ENCODE results near the gene IKBKE. TPM values are rescaled to one million over a fixed set of nuclear protein-coding genes. Genes with fewer than 3 reads are reported as not detected.
"Not testable (repeated sequence)": the region's sequence is repeated elsewhere in the genome, so short reads cannot be mapped to it uniquely, and the experiment has no call there.

IKBKE gene
- total RNA-seq, 2 experiments from 2014 or later, result 64.8 to 72.7 TPM

DNA sequence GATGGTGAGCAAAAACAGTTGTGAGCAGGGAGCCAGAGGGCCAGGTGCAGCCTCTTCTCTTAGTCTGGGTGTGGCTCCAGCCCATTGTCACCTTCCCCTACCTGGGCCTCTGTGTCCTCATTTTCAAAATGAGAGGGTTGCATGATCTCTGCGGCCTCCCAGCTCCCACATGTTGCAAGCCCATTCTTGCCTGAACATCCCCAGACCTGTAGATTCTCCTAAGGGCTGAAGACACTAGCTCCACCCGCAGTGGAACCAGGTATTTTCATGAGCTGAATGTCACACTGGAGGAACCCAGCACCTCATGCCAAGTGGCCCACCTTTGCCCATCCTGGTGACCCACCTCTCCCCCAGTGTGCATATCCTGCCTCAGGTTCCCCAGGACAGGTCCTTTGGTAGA, 12.3 kb downstream of the IKBKE start:
- H3K27ac Mint-ChIP-seq, result no peak overlapping the region

DNA sequence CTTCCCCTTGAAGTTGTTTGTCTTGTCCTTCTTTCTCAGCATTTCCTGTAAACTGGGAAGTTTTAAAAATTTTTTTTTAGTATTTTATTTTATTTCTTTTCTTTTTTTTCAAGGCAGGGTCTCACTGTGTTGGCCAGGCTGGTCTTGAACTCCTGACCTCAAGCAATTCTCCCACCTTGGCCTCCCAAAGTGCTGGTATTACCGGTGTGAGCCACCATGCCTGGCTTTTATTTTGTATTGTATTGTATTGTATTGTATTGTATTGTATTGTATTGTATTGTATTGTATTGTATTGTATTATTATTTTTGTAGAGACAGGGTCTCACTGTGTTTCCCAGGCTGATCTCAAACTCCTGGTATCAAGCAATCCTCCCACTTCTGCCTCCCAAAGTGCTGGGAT, 13.6 kb downstream of the IKBKE start:
- H3K36me3 Mint-ChIP-seq, result peaks cover 29% of the 10 kb centered on the region
- CTCF ChIA-PET, result interaction anchor here (1.0 kb wide), 1 partner anchor 100 kb away, joined by 3 read pairs; no protein-coding TSS in a partner anchor
- H3K27me3 Mint-ChIP-seq, result not testable (repeated sequence)

More for the DNA sequence above, 12.3 kb downstream of the IKBKE start:
- ATAC-seq (no peak), DNase-seq (no peak)
- Mint-ChIP-seq H3K4me3 (no peak overlapping the region), H3K36me3 (peaks cover 29% of the 10 kb centered on the region), H3K4me1 (peaks cover 3% of the 10 kb centered on the region), H3K9me3 (ENCODE audit: low read depth) (no peaks in the 10 kb centered on the region), H3K27me3 (no peaks in the 10 kb centered on the region)
- CTCF ChIA-PET, result interaction anchor here (2.1 to 5.7 kb wide), 3 partner anchors 12 to 181 kb away, joined by 6 to 60 read pairs (median 8); partner anchors contain the start of gene IKBKE

DNA sequence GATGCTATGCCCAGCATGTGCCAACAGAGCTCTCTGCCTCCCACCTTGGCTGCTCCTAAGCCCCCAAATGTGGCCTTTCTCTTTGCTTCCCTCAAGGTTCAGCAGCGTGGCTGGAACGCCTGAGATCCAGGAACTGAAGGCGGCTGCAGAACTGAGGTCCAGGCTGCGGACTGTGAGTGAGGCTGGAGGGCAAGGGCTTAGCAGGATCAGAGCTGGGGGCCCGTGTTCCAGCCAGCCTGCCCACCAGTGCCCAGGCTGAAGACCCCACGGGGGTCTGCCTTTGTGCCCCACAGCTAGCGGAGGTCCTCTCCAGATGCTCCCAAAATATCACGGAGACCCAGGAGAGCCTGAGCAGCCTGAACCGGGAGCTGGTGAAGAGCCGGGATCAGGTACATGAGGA, 14.6 kb downstream of the IKBKE start:
- no peaks in the 10 kb centered on the region for H3K9me3 Mint-ChIP-seq (ENCODE audit: low read depth)
- no peak overlapping the region for H3K27ac Mint-ChIP-seq
- H3K4me3 Mint-ChIP-seq, result no peak overlapping the region

More for the DNA sequence above, 13.6 kb downstream of the IKBKE start:
- ATAC-seq; H3K4me1 Mint-ChIP-seq; H3K9me3 Mint-ChIP-seq (ENCODE audit: low read depth); H3K27ac Mint-ChIP-seq; H3K4me3 Mint-ChIP-seq; DNase-seq: not testable (repeated sequence)

DNA sequence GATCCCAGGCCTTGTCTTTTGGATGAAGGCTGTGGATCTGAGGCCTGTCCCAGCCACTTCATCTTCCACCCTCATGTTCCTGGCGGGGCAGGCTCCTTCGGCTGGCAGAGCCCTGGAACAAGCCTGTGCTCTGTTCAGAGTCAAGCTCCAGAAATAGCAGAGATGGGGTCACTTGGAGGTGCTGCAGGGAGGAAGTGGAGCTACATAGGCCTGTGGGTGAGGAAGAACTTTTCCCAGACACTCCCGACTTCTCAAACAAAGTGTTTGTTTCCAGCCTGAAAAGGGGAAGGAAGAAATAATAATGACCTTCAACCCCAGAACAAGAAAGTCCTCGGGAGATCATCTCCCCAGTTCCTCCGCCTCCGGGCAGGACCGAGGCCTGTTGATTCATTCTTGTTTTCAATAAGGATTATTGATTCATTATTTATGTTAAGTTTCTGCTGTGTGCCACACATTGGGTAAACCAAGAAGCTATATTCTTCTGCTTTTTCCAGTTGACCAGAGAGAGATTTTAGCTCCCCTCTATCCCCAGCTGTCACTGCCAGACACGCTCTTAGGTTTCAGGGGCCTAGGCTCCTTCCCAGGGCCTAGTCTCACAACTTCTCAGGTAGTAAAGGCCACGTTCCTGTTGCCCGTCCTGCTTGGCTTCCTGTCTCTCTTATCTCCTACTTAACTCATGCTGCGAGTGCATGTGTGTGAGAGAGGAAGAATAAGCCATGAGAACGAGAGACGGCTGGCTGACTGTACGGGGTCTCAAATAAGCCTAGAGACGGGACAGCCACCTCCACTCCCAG, 16.9 kb downstream of the IKBKE start:
- Mint-ChIP-seq H3K27ac (no peak overlapping the region), H3K9me3 (ENCODE audit: low read depth) (no peaks in the 10 kb centered on the region), H3K36me3 (peaks cover 31% of the 10 kb centered on the region), H3K4me1 (peaks cover 14% of the 10 kb centered on the region), H3K4me3 (no peak overlapping the region), H3K27me3 (no peaks in the 10 kb centered on the region)
- DNase-seq (no peak), ATAC-seq (no peak)
- CTCF ChIA-PET, result interaction anchor here (0.6 to 0.9 kb wide), 2 partner anchors 58 to 96 kb away, joined by 3 to 6 read pairs; no protein-coding TSS in a partner anchor

More for the DNA sequence above, 14.6 kb downstream of the IKBKE start:
- CTCF ChIA-PET, result interaction anchor here (1.0 kb wide), 1 partner anchor 99 kb away, joined by 3 read pairs; no protein-coding TSS in a partner anchor
- ATAC-seq (no peak), DNase-seq (no peak)
- H3K36me3 Mint-ChIP-seq, result peaks cover 27% of the 10 kb centered on the region
- no peaks in the 10 kb centered on the region for H3K27me3 Mint-ChIP-seq
- peaks cover 1% of the 10 kb centered on the region for H3K4me1 Mint-ChIP-seq

DNA sequence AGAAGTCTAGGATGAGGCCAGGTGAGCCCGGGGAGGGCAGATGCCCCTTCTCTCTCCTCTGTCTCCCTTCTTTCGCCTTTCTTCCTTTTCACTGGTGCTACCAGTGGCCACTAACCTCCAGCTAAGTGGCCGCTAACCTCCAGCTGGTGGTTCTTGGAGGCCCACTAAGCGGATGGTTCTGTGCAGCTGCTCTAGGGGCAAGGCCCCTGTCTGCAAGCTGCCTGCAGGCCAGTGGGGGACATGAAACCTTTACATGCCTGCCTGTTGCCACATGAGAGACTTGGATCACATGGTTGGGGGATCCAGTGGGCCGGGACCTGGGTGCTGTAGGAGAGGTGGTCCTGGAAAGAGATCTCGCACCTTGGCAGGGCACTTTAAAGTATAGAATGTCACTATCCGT, 17.7 kb downstream of the IKBKE start:
- Mint-ChIP-seq H3K27ac (no peak overlapping the region), H3K4me1 (peaks cover 14% of the 10 kb centered on the region), H3K27me3 (no peaks in the 10 kb centered on the region), H3K36me3 (peaks cover 35% of the 10 kb centered on the region), H3K4me3 (no peak overlapping the region), H3K9me3 (ENCODE audit: low read depth) (no peaks in the 10 kb centered on the region)
- ATAC-seq (no peak), DNase-seq (no peak)
- CTCF ChIA-PET, result interaction anchor here (0.6 to 3.5 kb wide), 2 partner anchors 16 to 57 kb away, joined by 6 to 20 read pairs; partner anchors contain the start of gene IKBKE

DNA sequence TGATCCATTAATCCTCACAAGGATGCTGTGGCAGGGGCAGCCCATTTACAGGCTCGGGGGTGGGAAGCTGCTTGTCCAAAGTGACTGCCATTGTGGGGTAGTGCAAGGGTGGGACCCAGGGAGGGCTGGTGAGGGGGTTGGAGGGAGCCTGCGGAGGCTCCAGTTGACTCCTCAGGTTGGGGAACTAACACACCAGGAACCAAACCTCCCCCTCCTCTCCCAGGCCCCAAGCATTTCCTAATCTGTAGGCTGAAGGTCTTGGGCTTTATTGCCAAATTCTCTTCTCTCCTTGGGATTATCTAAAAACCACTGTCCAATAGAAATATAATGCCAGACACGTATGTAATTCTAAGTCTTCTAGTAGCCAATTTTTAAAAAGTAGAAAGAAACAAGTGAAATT, 18.2 kb downstream of the IKBKE start:
- Mint-ChIP-seq H3K4me3 (no peak overlapping the region), H3K9me3 (ENCODE audit: low read depth) (no peaks in the 10 kb centered on the region), H3K27ac (no peak overlapping the region), H3K27me3 (no peaks in the 10 kb centered on the region), H3K36me3 (peaks cover 34% of the 10 kb centered on the region), H3K4me1 (peaks cover 14% of the 10 kb centered on the region)
- CTCF ChIA-PET, result interaction anchor here (1.0 to 9.2 kb wide), 5 partner anchors 14 to 205 kb away, joined by 4 to 108 read pairs (median 15); partner anchors contain the start of genes IKBKE and RASSF5
- DNase-seq (no peak), ATAC-seq (no peak)

DNA sequence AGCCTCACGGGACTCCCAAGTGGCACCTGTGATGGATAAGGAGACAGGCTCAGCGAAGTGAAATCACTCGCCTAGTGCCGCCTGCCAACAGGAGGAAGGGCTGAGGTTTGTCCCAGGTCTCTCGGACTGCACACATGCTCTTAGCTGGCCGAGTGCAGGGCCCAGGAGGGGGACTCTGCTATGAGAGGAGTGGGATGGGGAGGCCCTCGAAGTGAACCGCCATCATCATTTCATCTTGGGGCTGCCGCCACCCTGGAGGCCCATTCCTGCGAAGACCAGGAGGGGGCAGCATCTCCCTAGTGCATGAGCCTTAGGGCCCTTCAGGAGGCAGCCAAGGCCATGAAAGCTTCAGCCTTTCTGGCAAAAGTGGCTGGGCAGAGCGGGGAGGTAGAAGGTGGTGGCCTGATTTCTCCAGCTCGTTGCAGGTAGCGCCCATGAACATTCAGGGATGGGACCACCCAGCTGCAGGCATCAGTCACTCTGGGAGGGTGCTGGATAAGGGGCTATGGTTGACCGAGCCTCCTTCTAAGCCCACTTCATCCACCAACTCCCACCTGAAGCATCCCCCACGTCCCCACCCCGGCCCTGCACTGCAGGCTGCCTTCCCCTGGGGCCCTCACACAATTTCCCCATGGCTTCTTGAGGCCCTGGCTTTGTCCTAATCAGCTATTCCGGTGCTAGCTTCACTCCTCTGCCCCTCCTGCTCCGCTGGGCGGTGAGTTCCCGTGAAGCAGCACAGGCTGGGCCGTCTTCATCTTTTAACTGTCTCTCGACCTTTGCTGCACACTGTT, 19.9 kb downstream of the IKBKE start:
- CTCF ChIA-PET, result interaction anchor here (0.7 to 9.2 kb wide), 35 partner anchors 9 to 172 kb away, joined by 3 to 108 read pairs (median 5); partner anchors contain the start of genes DYRK3, IKBKE and RASSF5
- DNase-seq, result peak; percentile 79
- peaks cover 19% of the 10 kb centered on the region for H3K4me1 Mint-ChIP-seq
- no peak overlapping the region for H3K4me3 Mint-ChIP-seq
- peak; percentile 81 for ATAC-seq
- no peaks in the 10 kb centered on the region for H3K9me3 Mint-ChIP-seq (ENCODE audit: low read depth)
- H3K27me3 Mint-ChIP-seq, result no peaks in the 10 kb centered on the region
- H3K36me3 Mint-ChIP-seq, result peaks cover 40% of the 10 kb centered on the region
- H3K27ac Mint-ChIP-seq, result no peak overlapping the region

DNA sequence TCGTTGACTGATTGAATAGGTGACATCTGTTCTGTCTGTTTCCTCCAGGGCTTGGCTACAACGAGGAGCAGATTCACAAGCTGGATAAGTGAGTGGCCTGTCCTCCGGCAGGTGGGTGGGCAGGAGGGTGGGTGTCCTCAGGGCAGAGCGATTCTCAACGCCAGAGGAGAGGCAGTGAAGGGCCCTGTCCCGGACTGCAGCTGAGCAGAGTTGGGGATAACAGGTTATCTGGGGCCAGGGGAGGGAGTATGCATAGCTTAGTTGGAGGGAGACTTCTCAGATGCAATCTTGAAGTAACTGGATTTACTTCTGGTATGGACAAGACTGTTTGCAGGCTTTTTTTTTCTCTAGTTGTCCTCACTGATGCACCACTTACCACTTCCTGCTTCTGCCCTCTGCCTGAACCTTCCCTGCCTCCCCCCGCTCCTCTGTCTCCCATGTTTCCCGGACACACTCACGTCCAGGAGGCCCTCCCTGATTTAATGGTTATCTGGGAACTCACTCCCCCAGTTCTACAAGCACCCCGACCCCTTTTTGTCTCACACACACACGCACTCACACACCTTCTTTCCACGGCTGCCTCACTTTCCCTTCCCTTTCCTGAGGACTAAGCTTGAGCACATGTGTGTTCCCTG, 20.6 kb downstream of the IKBKE start:
- Mint-ChIP-seq H3K27me3 (no peaks in the 10 kb centered on the region), H3K4me3 (no peak overlapping the region), H3K27ac (peak overlapping the region; percentile 52), H3K4me1 (peaks cover 20% of the 10 kb centered on the region), H3K9me3 (ENCODE audit: low read depth) (no peaks in the 10 kb centered on the region), H3K36me3 (peaks cover 37% of the 10 kb centered on the region)
- DNase-seq (no peak), ATAC-seq (no peak)
- CTCF ChIA-PET, result interaction anchor here (0.7 to 9.2 kb wide), 34 partner anchors 8 to 171 kb away, joined by 3 to 108 read pairs (median 5); partner anchors contain the start of genes DYRK3, IKBKE and RASSF5

DNA sequence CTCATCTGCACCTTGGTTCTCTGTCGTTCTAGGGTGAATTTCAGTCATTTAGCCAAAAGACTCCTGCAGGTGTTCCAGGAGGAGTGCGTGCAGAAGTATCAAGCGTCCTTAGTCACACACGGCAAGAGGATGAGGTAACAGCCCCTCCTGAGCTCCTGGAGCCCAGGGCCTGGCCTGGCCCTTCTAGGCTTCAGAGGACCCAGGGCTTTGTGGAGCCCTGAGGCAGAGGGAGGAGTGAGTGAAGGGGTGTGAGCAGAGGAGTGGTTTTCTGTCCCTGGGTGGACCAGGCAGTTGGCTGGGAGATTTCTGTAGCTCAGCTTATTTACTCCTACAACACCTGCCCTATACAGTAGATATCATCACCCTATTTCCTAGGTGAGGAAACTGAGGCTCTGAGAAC, 21.3 kb downstream of the IKBKE start:
- Mint-ChIP-seq H3K27me3 (no peaks in the 10 kb centered on the region), H3K9me3 (ENCODE audit: low read depth) (no peaks in the 10 kb centered on the region), H3K36me3 (peaks cover 36% of the 10 kb centered on the region), H3K4me1 (peaks cover 26% of the 10 kb centered on the region), H3K4me3 (no peak overlapping the region), H3K27ac (no peak overlapping the region)
- CTCF ChIA-PET, result interaction anchor here (0.9 to 9.2 kb wide), 12 partner anchors 10 to 170 kb away, joined by 3 to 108 read pairs (median 8); partner anchors contain the start of gene RASSF5
- no peak for DNase-seq
- ATAC-seq, result no peak

DNA sequence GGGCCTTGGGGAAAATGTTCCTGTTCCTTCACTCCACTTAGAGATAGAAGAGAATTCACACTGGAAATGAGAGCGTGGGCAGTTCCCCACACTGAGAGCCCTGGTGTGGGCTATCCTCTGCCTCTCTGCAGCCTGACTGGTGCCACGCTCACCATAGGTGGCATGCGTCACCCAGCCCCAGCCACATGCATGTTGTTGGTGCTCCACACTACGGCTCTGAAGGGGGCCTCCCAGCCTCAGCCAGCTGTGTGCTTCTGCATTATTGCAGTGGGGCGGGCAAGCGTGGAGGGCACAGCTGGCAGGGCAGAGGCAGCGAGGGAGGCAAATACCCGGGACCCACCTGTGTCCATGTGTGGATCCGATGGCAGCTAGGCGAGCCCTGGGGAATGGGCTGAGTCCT, 22.3 kb downstream of the IKBKE start:
- no peaks in the 10 kb centered on the region for H3K9me3 Mint-ChIP-seq (ENCODE audit: low read depth)
- peaks cover 37% of the 10 kb centered on the region for H3K36me3 Mint-ChIP-seq
- ATAC-seq, result no peak
- H3K4me1 Mint-ChIP-seq, result peaks cover 26% of the 10 kb centered on the region
- CTCF ChIA-PET, result interaction anchor here (1.2 to 9.2 kb wide), 3 partner anchors 13 to 169 kb away, joined by 4 to 108 read pairs (median 4); no protein-coding TSS in a partner anchor
- no peak overlapping the region for H3K4me3 Mint-ChIP-seq
- H3K27me3 Mint-ChIP-seq, result no peaks in the 10 kb centered on the region
- no peak overlapping the region for H3K27ac Mint-ChIP-seq
- no peak for DNase-seq

DNA sequence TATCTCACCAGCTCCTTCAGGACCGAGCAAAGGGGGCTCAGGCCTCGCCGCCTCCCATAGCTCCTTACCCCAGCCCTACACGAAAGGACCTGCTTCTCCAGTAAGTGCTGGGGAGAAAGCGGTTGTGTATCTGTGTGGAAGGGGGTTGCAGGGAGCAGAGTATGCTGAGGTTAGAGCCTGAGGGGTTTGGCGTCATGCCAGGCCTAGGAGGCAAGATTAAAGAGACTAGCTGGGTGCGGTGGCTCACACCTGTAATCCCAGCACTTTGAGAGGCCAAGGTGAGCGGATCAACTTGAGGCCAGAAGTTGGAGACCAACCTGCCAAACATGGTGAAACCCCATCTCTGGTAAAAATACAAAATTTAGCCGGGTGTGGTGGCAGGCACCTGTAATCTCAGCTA, 23.0 kb downstream of the IKBKE start:
- ATAC-seq (no peak), DNase-seq (no peak)
- CTCF ChIA-PET, result interaction anchor here (0.6 to 9.2 kb wide), 9 partner anchors 9 to 168 kb away, joined by 3 to 108 read pairs (median 4); no protein-coding TSS in a partner anchor
- Mint-ChIP-seq H3K27ac (no peak overlapping the region), H3K9me3 (ENCODE audit: low read depth) (no peaks in the 10 kb centered on the region), H3K4me1 (peaks cover 26% of the 10 kb centered on the region), H3K27me3 (no peaks in the 10 kb centered on the region), H3K4me3 (no peak overlapping the region), H3K36me3 (peaks cover 37% of the 10 kb centered on the region)

DNA sequence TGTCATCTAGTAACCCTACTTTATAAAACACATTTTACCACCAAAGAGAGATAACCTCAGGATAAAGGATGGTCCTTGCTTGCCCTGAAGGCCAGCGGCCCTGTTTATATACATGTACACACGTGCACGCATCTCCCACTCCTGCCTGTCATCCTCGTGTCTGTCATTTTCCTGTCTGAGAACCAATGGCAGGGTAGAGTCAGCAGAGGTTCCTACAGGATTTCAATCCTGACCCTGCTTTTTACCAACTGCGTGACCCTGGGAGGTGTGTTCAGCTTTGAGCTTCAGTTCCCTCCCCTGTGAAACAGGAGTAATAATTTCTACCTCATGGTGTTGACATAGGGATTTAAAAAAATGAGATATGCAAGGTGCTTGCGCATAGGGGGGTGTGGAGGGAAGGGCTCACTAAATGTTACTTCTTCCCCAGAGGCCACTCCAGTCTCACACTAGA, 24.8 kb downstream of the IKBKE start:
- no peak overlapping the region for H3K27ac Mint-ChIP-seq
- no peak overlapping the region for H3K4me3 Mint-ChIP-seq
- no peaks in the 10 kb centered on the region for H3K9me3 Mint-ChIP-seq (ENCODE audit: low read depth)
- ATAC-seq (no peak), DNase-seq (no peak)
- peaks cover 37% of the 10 kb centered on the region for H3K36me3 Mint-ChIP-seq
- CTCF ChIA-PET, result interaction anchor here (1.4 to 9.2 kb wide), 4 partner anchors 15 to 167 kb away, joined by 4 to 108 read pairs (median 9); no protein-coding TSS in a partner anchor
- H3K4me1 Mint-ChIP-seq, result peaks cover 24% of the 10 kb centered on the region
- no peaks in the 10 kb centered on the region for H3K27me3 Mint-ChIP-seq
